HG03469 (cell line): ENCODE measurements around the gene SETX.

Source experiments
- ATAC-seq: cut with Tn5 transposase; IDR thresholded peaks from one replicate; pipeline ENCODE4 v1.9.1; 2021; ENCODE audit warnings: mild to moderate bottlenecking, moderate library complexity, moderate number of reproducible peaks; ENCODE audit not compliant: unreplicated experiment

Gene SETX

GRCh38 chr9:132364068-132364467 is 9.3 kb upstream of the SETX start:
- no peak for ATAC-seq

GRCh38 chr9:132357764-132358163 is 3.0 kb upstream of the SETX start:
- ATAC-seq, result no peak

GRCh38 chr9:132356324-132356924 is 1.6 kb upstream of the SETX start:
- no peak for ATAC-seq

GRCh38 chr9:132351404-132352045 is 3.3 kb downstream of the SETX start:
- ATAC-seq, result no peak

- ATAC-seq, result no peak
Measured at GRCh38 chr9:132350861-132351315, 3.9 kb downstream of the SETX start.

GRCh38 chr9:132348676-132349075 is 6.1 kb downstream of the SETX start:
- no peak for ATAC-seq

- ATAC-seq, result no peak
Measured at GRCh38 chr9:132346177-132346576, 8.6 kb downstream of the SETX start.

- no peak for ATAC-seq
Measured at GRCh38 chr9:132341177-132341840, 13.5 kb downstream of the SETX start.

- ATAC-seq, result no peak
Measured at GRCh38 chr9:132334364-132334763, 20.4 kb downstream of the SETX start.

- ATAC-seq, result no peak
Measured at GRCh38 chr9:132333556-132333955, 21.2 kb downstream of the SETX start.

GRCh38 chr9:132328580-132328979 is 26.2 kb downstream of the SETX start:
- no peak for ATAC-seq

- no peak for ATAC-seq
Measured at GRCh38 chr9:132327537-132327936, 27.2 kb downstream of the SETX start.

GRCh38 chr9:132324425-132324824 is 30.4 kb downstream of the SETX start:
- ATAC-seq, result no peak

- ATAC-seq, result no peak
Measured at GRCh38 chr9:132319421-132320110, 35.2 kb downstream of the SETX start.

- ATAC-seq, result no peak
Measured at GRCh38 chr9:132312873-132313272, 41.9 kb downstream of the SETX start.

- no peak for ATAC-seq
Measured at GRCh38 chr9:132312426-132312825, 42.4 kb downstream of the SETX start.

- no peak for ATAC-seq
Measured at GRCh38 chr9:132311978-132312377, 42.8 kb downstream of the SETX start.

- no peak for ATAC-seq
Measured at GRCh38 chr9:132309056-132309455, 45.7 kb downstream of the SETX start.

GRCh38 chr9:132301521-132301920 is 53.3 kb downstream of the SETX start:
- ATAC-seq, result no peak

GRCh38 chr9:132299221-132299620 is 55.6 kb downstream of the SETX start:
- ATAC-seq, result no peak

- ATAC-seq, result no peak
Measured at GRCh38 chr9:132295181-132295580, 59.6 kb downstream of the SETX start.
